ENCODE measurements around the gene ZNF787. TPM values are rescaled to one million over a fixed set of nuclear protein-coding genes. Genes with fewer than 3 reads are reported as not detected.

The ZNF787 gene
- total and polyA plus RNA-seq, 2 of the 13 experiments (the other 11 are each of a cell fraction or from before 2014, with no cell fraction given): 15.1 to 42.8 TPM

DNA sequence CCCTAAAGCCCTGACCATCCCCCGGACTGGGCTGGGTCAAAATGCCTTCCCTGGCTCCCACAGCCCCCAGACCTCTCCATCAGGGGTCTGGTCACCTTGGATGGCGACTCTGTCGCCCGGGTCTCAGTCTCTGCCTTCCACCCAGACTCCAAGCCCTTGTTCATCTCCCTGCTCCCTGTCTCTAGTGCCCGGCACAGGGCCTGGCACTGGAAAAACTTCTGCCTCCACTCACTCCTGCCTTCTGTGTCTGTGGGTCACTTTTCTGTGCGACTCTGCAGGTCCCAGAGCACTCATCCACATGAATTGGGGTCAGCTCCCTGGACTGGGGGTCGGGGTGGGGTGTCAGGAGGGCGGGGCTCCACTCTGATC lies 1.1 kb downstream of the ZNF787 start (continued):
- TF ChIP-seq, protein P1, sequence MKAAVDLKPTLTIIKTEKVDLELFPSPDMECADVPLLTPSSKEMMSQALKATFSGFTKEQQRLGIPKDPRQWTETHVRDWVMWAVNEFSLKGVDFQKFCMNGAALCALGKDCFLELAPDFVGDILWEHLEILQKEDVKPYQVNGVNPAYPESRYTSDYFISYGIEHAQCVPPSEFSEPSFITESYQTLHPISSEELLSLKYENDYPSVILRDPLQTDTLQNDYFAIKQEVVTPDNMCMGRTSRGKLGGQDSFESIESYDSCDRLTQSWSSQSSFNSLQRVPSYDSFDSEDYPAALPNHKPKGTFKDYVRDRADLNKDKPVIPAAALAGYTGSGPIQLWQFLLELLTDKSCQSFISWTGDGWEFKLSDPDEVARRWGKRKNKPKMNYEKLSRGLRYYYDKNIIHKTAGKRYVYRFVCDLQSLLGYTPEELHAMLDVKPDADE (CRISPR knock-in tag; IDR thresholded peaks at IDR 0.05): 0 out of 2 replicates have a peak, but pooled peaks have one; percentile 10
- 0 out of 2 replicates have a peak, but pooled peaks have one; percentile 63 for TF ChIP-seq ZNF83 (CRISPR knock-in tag; IDR thresholded peaks at IDR 0.05; ENCODE audit: borderline replicate concordance)
- peak; percentile 6; the same call in 1 of the 2 replicates for TF ChIP-seq KDM5A (IDR thresholded peaks at IDR 0.05; ENCODE audit: borderline replicate concordance, low read length)
- TF ChIP-seq SRSF4 (IDR thresholded peaks at IDR 0.05; ENCODE audit: low read depth, low read length, poor library complexity, severe bottlenecking): no peak
- TF ChIP-seq NFKB2 (CRISPR knock-in tag; IDR thresholded peaks at IDR 0.05; ENCODE audit: borderline replicate concordance): 0 out of 2 replicates have a peak, but pooled peaks have one; percentile 8
- TF ChIP-seq ZNF761 (CRISPR knock-in tag; conservative IDR thresholded peaks at IDR 0.05): 0 out of 2 replicates have a peak, but pooled peaks have one; percentile 5
- no peak for TF ChIP-seq U2AF2 (IDR thresholded peaks at IDR 0.05; ENCODE audit: low read depth, low read length)
- no peak for TF ChIP-seq ZNF20 (CRISPR knock-in tag; IDR thresholded peaks at IDR 0.05)
- TF ChIP-seq ZNF383 (CRISPR knock-in tag; IDR thresholded peaks at IDR 0.05; ENCODE audit: borderline replicate concordance): no peak
- TF ChIP-seq, protein P2, sequence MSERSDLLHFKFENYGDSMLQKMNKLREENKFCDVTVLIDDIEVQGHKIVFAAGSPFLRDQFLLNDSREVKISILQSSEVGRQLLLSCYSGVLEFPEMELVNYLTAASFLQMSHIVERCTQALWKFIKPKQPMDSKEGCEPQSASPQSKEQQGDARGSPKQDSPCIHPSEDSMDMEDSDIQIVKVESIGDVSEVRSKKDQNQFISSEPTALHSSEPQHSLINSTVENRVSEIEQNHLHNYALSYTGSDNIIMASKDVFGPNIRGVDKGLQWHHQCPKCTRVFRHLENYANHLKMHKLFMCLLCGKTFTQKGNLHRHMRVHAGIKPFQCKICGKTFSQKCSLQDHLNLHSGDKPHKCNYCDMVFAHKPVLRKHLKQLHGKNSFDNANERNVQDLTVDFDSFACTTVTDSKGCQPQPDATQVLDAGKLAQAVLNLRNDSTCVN (CRISPR knock-in tag; IDR thresholded peaks at IDR 0.05; ENCODE audit: borderline replicate concordance): no peak
- TF ChIP-seq, protein P3, sequence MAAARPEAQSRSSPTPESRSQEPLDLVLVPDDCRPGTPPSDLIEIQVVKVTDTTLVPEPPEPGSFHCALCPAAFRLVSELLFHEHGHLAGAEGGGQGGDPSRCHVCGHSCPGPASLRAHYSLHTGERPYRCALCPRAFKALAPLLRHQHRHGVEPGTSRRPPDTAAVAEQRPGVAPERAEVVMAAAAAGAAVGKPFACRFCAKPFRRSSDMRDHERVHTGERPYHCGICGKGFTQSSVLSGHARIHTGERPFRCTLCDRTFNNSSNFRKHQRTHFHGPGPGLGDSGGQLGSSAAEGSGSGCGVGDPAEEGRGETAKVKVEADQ (CRISPR knock-in tag; IDR thresholded peaks at IDR 0.05; ENCODE audit: borderline replicate concordance): no peak
- TF ChIP-seq, protein P4, sequence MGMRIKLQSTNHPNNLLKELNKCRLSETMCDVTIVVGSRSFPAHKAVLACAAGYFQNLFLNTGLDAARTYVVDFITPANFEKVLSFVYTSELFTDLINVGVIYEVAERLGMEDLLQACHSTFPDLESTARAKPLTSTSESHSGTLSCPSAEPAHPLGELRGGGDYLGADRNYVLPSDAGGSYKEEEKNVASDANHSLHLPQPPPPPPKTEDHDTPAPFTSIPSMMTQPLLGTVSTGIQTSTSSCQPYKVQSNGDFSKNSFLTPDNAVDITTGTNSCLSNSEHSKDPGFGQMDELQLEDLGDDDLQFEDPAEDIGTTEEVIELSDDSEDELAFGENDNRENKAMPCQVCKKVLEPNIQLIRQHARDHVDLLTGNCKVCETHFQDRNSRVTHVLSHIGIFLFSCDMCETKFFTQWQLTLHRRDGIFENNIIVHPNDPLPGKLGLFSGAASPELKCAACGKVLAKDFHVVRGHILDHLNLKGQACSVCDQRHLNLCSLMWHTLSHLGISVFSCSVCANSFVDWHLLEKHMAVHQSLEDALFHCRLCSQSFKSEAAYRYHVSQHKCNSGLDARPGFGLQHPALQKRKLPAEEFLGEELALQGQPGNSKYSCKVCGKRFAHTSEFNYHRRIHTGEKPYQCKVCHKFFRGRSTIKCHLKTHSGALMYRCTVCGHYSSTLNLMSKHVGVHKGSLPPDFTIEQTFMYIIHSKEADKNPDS (CRISPR knock-in tag; IDR thresholded peaks at IDR 0.05): no peak
- no peak for TF ChIP-seq ZNF790 (CRISPR knock-in tag; IDR thresholded peaks at IDR 0.05; ENCODE audit: borderline replicate concordance)
- TF ChIP-seq MAF1 (CRISPR knock-in tag; IDR thresholded peaks at IDR 0.05; ENCODE audit: borderline replicate concordance): no peak
- TF ChIP-seq ARNT (IDR thresholded peaks at IDR 0.05): no peak
- peak; percentile 72; the same call in 1 of the 2 replicates for TF ChIP-seq ZNF350 (CRISPR knock-in tag; IDR thresholded peaks at IDR 0.05; ENCODE audit: borderline replicate concordance, low read depth)
- TF ChIP-seq, protein P5, sequence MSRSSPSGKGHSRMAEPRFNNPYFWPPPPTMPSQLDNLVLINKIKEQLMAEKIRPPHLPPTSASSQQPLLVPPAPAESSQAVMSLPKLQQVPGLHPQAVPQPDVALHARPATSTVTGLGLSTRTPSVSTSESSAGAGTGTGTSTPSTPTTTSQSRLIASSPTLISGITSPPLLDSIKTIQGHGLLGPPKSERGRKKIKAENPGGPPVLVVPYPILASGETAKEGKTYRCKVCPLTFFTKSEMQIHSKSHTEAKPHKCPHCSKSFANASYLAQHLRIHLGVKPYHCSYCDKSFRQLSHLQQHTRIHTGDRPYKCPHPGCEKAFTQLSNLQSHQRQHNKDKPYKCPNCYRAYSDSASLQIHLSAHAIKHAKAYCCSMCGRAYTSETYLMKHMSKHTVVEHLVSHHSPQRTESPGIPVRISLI (CRISPR knock-in tag; IDR thresholded peaks at IDR 0.05; ENCODE audit: borderline replicate concordance): no peak
- TF ChIP-seq HDAC1 (CRISPR knock-in tag; IDR thresholded peaks at IDR 0.05): no peak
- TF ChIP-seq, protein P6, sequence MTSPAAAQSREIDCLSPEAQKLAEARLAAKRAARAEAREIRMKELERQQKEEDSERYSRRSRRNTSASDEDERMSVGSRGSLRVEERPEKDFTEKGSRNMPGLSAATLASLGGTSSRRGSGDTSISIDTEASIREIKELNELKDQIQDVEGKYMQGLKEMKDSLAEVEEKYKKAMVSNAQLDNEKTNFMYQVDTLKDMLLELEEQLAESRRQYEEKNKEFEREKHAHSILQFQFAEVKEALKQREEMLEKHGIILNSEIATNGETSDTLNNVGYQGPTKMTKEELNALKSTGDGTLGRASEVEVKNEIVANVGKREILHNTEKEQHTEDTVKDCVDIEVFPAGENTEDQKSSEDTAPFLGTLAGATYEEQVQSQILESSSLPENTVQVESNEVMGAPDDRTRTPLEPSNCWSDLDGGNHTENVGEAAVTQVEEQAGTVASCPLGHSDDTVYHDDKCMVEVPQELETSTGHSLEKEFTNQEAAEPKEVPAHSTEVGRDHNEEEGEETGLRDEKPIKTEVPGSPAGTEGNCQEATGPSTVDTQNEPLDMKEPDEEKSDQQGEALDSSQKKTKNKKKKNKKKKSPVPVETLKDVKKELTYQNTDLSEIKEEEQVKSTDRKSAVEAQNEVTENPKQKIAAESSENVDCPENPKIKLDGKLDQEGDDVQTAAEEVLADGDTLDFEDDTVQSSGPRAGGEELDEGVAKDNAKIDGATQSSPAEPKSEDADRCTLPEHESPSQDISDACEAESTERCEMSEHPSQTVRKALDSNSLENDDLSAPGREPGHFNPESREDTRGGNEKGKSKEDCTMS (CRISPR knock-in tag; conservative IDR thresholded peaks at IDR 0.05): no peak
- TF ChIP-seq ZBTB7A (CRISPR knock-in tag; IDR thresholded peaks at IDR 0.05): no peak

All from HepG2 (cell line).